Tibial nerve (tissue), 4 donors: ENCODE measurements around the gene KCNQ1.

Source experiments
- EP300 ChIP-seq, 2 donors: sonication (generic); formaldehyde crosslinking; IDR thresholded peaks; one replicate each; pipeline ENCODE4 v1.6.1; 2017; ENCODE audit warnings: antibody characterized with exemption in 2 of 2, mild to moderate bottlenecking in 1 of 2
- TF ChIP-seq, protein P1 (sequence below), 5 experiments: fragments of 200-600 bp in 3 of 5; fragments of 450-650 bp in 2 of 5; sonication (generic) in 3 of 5; IDR thresholded peaks; one replicate each; pipeline ENCODE4 v1.5.1; 2016 to 2019; ENCODE audit warnings: antibody characterized with exemption in 5 of 5, mild to moderate bottlenecking in 3 of 5, moderate library complexity in 2 of 5

DNA sequence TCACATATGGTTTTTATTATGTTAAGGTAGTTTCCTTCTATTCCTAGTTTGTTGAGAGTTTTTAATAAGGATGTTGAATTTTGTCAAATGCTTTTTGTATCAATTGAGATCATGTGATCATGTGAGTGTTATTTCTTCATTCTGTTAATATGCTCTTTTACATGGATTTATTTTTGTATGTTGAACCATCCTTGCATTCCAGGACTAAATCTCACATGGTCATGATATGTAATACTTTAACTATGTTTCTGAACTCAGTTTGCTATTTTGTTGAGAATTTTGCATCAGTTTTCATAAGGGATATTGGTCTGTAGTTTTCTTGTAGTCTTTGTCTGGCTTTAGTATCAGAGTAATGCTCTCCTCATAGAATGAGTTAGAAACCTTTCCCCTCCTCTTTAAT is 43.2 kb downstream of the KCNQ1 start:
- TF ChIP-seq, protein P1, sequence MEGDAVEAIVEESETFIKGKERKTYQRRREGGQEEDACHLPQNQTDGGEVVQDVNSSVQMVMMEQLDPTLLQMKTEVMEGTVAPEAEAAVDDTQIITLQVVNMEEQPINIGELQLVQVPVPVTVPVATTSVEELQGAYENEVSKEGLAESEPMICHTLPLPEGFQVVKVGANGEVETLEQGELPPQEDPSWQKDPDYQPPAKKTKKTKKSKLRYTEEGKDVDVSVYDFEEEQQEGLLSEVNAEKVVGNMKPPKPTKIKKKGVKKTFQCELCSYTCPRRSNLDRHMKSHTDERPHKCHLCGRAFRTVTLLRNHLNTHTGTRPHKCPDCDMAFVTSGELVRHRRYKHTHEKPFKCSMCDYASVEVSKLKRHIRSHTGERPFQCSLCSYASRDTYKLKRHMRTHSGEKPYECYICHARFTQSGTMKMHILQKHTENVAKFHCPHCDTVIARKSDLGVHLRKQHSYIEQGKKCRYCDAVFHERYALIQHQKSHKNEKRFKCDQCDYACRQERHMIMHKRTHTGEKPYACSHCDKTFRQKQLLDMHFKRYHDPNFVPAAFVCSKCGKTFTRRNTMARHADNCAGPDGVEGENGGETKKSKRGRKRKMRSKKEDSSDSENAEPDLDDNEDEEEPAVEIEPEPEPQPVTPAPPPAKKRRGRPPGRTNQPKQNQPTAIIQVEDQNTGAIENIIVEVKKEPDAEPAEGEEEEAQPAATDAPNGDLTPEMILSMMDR (IDR thresholded peaks at IDR 0.05), result no peak
- no peak for TF ChIP-seq EP300 (IDR thresholded peaks at IDR 0.05)
